HK-2 (cell line): Measurements from ENCODE around the gene GPC1.
"Not testable (repeated sequence)": the region's sequence is repeated elsewhere in the genome, so short reads cannot be mapped to it uniquely, and the experiment has no call there.

ENCODE experiments used
- DNase-seq: peaks from one replicate; pipeline ENCODE4 v3.0.0-alpha.2; 2018; ENCODE audit not compliant: unreplicated experiment

GPC1 gene

DNA sequence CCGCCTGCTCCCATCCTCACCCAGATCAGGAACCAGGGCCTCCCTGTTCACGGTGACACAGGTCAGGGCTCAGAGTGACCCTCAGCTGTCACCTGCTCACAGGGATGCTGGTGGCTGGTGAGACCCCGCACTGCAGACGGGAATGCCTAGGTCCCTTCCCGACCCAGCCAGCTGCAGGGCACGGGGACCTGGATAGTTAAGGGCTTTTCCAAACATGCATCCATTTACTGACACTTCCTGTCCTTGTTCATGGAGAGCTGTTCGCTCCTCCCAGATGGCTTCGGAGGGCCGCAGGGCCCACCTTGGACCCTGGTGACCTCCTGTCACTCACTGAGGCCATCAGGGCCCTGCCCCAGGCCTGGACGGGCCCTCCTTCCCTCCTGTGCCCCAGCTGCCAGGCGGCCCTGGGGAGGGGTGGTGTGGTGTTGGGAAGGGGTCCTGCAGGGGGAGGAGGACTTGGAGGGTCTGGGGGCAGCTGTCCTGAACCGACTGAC is 31.7 kb downstream of the GPC1 start:
- DNase-seq, result no peak

DNA sequence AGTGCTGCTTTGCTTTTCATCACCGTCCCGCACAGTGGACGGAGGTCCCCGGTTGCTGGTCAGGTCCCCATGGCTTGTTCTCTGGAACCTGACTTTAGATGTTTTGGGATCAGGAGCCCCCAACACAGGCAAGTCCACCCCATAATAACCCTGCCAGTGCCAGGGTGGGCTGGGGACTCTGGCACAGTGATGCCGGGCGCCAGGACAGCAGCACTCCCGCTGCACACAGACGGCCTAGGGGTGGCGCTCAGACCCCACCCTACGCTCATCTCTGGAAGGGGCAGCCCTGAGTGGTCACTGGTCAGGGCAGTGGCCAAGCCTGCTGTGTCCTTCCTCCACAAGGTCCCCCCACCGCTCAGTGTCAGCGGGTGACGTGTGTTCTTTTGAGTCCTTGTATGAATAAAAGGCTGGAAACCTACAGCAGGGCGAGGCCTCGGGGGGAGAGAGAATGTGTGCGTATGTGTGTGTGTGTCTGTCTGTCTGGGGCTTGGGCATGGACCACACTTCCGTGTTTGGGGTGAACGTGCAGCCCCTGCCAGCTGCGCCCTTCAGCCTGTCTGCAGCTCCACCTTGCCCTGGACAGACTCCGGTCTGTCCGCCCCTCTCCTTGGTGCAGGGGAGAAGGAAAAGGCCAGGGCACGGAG is 32.3 kb downstream of the GPC1 start:
- no peak for DNase-seq

- DNase-seq, result no peak
Measured at GRCh38 chr2:240468303-240469238, 33.1 kb downstream of the GPC1 start.

GRCh38 chr2:240469239-240469636 is 33.8 kb downstream of the GPC1 start:
- no peak for DNase-seq

DNA sequence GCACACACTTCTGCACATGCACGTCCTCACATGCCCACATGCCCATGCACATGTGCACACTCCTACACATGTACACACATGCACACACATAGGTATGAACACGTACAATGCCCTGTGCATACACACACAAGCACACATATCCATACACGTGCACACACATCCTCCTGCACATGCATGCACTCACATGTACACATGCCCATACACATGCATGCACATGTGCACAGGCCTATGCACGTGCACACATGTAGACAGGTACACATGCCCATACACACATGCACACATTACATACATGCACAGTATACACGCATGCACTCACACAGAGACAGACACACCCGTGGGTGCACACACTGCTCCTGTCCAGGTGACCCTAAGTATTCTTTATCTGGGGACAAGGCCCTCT is 34.3 kb downstream of the GPC1 start:
- no peak for DNase-seq

DNA sequence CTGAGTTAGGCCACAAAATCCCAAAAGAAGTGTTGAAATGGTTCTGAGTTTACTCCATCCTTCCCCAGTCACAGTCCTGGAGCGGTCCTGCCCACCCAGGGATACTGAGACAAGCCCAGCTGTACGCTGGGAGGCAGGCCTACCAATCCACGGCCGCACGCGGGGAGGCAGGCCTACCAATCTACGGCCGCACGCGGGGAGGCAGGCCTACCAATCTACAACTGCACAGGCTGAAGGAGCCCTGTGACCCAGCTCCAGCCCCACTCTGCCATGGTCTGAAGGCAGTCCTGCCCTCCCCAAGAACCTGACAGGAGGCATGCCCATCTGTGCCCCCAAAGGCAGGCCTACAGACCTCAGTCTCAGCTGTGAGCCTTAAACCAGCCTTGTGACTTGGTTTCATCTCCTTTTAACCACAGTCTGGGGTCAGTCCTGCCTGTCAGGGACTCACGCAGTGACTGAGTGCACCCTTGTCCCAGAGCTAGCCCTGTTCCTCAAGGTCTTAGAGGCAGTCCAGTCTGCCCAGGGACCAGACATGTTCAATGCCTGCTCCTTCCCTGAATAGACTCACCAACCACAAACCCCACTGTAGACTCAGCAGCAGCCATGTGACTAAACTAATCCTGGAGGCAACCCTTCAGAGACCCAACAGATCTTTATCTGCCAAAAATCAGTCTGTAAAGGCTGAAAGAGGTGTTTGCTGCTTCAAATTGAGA is 36.8 kb downstream of the GPC1 start:
- no peak for DNase-seq

GRCh38 chr2:240473211-240473610 is 37.7 kb downstream of the GPC1 start:
- DNase-seq, result no peak

DNA sequence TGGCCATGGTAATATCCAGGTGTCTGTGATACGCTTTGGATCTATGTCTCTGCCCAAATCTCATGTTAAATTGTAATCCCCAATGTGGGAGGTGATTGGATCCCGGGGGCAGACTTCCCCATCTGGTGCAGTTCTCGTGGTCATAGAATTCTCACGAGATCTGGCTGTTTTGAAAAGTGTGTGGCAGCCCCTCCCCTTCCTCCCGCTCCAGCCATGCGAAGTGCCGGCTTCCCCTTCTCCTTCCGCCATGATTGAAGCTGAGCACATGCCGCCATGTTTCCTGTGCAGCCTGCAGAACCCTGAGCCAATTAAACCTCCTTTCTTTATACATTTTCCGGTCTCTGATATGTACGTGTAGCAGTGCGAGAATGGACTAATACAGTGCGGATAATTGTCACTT is 42.5 kb downstream of the GPC1 start:
- DNase-seq, result no peak

DNA sequence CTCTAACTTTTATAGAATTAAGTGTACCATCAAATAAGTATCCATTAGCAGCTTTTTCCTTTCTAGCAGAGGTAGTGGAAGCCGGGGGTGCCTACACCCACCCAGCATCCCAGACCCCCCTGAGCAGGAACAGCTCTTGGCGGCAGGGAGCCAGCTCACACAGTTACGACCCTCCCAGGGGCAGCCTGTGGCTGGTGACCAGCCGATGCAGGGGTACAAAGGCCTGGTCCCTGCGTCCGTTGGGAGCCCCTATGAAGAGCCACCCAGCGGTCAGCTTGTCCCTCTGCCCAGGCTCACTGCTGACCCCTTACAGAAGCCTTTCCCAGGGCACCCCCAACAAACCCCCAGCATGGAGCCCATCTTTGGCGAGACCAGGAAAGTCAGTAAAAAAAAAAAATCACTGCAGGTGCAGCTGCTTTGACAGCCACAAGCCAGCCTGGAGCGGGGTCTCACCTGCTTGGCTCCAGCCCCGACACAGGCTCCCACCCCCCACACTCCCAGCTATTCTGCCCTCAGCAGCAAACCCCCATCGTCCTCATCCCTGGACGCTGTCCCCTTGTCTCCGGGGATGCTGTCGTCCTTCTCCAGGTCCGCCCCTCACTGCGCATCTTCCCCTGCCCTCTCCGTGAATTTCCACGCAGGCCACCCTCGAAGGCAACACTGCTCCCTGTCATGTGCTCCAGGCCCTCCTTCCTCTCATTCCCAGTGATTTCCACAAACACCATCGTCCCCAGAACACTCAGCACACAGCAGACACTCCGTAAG is 43.1 kb downstream of the GPC1 start:
- DNase-seq, result no peak

- DNase-seq, result no peak
Measured at GRCh38 chr2:240479111-240479501, 43.6 kb downstream of the GPC1 start.

DNA sequence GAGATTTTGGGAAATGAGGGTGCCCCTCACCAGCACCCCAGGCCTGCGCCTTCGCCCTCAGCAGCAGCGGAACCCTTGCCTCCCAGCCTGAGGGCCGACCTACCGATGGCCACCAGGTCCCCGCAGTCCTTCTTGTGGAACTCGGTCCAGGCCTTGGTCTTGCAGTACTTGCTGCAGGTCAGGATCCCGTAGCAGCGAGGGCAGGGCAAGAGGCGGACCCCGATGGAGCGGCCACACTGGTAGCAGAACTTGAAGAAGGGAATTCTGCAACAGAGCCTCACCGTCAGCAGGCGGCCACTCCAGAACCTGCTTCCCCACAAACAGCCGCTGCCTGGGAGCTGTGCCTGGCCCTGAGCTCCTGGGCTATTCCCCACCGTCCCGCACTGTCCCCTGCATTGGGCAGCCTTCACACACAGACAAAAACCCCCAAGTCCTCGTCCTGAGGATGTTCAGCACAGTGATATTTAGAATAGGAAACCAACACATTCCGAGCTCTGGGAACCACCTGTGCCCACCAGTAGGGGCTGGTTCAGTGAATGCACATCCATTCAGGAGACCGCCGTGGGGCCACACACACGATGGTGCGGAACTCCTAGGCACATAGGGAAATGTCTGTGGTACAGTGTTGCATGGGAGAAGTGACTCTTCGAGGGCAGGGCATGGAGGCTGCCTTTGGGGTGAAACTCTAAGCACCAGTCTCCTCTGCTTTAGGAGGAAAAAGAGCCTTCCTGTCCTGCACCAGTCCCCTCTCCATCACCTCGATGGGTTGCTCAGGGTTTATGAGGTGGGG is 45.6 kb downstream of the GPC1 start:
- no peak for DNase-seq

- DNase-seq, result no peak
Measured at GRCh38 chr2:240481720-240482119, 46.3 kb downstream of the GPC1 start.

GRCh38 chr2:240482141-240482540 is 46.7 kb downstream of the GPC1 start:
- no peak for DNase-seq

- no peak for DNase-seq
Measured at GRCh38 chr2:240491483-240491882, 56.0 kb downstream of the GPC1 start.

GRCh38 chr2:240494194-240494793 is 58.8 kb downstream of the GPC1 start:
- no peak for DNase-seq

DNA sequence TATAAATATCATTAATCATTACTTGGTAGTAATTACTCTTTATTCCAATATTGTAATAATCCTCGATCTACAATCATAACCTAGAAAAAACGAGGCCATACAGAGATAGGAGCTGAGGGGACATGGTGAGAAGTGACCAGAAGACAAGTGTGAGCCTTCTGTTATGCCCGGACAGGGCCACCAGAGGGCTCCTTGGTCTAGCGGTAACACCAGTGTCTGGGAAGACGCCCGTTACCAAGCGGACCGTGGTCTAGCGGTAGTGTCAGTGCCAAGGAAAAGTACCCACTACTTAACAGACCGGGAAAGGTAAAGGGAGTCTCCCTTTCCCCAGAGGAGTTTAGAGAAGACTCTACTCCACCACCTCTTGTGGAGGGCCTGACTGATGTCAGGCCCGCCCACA is 59.5 kb downstream of the GPC1 start:
- not testable (repeated sequence) for DNase-seq

GRCh38 chr2:240497082-240497481 is 61.6 kb downstream of the GPC1 start:
- not testable (repeated sequence) for DNase-seq

- no peak for DNase-seq
Measured at GRCh38 chr2:240498171-240498957, 62.9 kb downstream of the GPC1 start.

- no peak for DNase-seq
Measured at GRCh38 chr2:240498958-240499260, 63.4 kb downstream of the GPC1 start.
